GM18951 (cell line): ENCODE measurements around the gene PRDM16.

Experiments
- POLR2A ChIP-seq: IDR thresholded peaks from 4 replicates; pipeline ENCODE4 v1.6.1; 2011; ENCODE audit warnings: mild to moderate bottlenecking; ENCODE audit not compliant: insufficient read length, insufficient read depth; ENCODE audit errors: extremely low read depth
- in situ Hi-C: fragments of 300-500 bp; cut with MboI; formaldehyde crosslinking; loops from one replicate; pipeline ENCODE4 v1.12.0; 2022; ENCODE audit warnings: low sequenced_read_pairs, mixed read lengths, inconsistent platforms; ENCODE audit not compliant: unreplicated experiment

The PRDM16 gene

GRCh38 chr1:3170561-3171453 is 101.8 kb downstream of the PRDM16 start:
- TF ChIP-seq POLR2A, result no peak
- in situ Hi-C loops, result no loop called here

GRCh38 chr1:3171761-3172160 is 102.8 kb downstream of the PRDM16 start:
- in situ Hi-C loops, result no loop called here
- no peak for TF ChIP-seq POLR2A

- no peak for TF ChIP-seq POLR2A
- in situ Hi-C loops, result no loop called here
Observed at GRCh38 chr1:3172431-3173380, 103.7 kb downstream of the PRDM16 start.

DNA sequence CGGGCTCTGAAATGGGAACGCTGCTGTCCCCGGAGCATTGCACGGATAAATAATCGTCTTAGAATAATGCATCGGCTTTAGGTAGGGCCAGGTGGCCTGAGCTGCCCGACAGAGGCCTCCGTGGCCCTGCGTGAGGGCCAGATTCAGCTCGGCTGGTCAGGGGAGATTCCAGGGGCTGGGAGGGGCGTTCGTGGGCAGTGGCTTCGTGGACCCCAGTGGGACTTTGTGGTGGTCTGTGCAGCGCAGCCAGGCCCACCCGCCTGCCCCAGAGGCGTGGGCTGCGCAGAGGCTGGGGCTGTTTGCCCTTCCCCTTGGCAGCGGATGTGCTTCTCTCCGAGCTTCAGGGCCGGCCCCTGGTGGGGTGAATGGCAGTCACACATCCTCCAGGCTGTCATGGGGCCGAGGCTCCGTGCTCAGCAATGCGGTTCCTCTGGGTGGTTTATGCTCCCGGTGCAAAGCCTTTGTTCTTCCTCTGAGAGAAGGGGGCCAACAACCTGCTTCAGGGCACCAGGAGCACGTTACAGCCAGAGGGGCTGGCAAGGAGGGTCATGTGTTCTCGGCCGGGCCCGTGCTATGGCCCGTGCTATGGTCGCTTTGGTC is 104.5 kb downstream of the PRDM16 start:
- in situ Hi-C loops, result no loop called here
- no peak for TF ChIP-seq POLR2A

DNA sequence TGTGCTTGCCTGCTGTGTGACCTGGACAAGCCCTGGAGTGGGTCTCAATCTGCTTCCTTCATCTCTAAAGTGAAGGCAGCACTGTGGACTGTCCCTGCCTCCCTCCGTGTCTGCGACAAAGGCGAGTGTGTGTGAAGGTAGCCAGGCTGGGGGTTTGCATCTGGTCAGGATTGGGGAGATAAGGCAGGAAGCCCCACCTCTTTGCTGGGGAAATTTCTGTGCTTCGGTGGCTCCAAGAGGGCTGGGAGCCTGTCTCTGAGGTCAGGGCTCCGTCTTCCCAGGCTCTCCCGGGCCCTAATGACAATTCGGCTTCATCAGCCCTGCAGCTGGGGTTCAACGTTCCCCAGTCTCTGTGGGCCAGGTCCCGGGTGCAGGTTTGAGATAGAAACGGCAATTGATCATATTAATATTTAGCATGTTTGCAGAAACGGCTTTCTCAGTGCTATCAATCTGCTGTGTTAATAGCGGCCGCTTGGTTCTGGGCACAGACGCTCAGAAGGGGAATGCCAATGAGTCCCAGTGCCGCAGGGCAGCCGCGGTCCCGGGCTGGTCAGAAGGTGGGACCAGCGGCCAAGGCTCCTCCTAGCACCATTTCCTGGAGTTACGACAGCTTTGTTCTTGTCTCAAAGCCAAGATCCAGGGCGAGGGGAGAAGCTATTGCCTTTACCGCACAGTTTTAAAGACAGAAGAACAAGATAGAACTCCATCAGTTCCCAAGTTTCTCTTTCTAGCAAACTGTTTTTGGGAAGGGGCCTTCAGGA is 105.7 kb downstream of the PRDM16 start:
- TF ChIP-seq POLR2A, result no peak

DNA sequence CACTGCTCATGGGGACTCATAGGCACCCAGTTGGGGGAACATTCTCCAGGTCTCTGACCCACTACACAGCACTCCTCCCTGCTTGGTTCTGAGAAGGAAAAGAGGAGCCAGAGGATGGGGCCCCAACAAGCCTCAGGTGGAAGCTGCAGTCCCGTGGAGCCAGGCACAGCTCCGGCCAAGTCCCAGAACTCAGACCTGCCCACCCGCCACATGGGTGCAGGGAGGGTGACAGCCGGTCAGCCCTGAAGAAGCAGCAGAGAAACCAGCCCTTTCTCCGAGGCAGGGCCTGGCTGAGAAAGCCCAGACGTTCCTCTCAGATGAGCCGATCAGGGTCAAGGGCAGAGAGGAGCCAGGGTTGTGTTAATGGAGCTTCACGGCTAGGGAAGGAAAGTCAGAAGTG is 106.5 kb downstream of the PRDM16 start:
- in situ Hi-C loops, result no loop called here
- TF ChIP-seq POLR2A, result no peak

More for the DNA sequence above, 105.7 kb downstream of the PRDM16 start:
- in situ Hi-C loops, result no loop called here

GRCh38 chr1:3176028-3176427 is 107.0 kb downstream of the PRDM16 start:
- TF ChIP-seq POLR2A, result no peak
- in situ Hi-C loops, result no loop called here

DNA sequence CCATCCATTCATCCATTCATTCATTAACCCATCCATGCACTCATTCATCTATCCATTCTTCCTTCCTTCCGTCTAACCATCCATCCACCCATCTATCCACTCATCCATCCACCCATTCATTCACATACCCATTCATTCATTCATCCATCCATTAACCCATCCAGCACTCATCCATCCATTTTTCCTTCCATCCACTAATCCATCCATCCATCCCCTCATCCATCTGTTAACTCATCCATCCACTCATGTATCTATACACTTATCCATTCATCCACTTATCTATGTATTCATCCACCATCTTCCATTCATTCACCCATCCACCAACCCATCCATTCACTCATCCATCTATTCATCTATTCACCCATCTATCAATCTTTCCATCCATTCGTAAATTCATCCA is 107.8 kb downstream of the PRDM16 start:
- TF ChIP-seq POLR2A, result no peak
- in situ Hi-C loops, result no loop called here

DNA sequence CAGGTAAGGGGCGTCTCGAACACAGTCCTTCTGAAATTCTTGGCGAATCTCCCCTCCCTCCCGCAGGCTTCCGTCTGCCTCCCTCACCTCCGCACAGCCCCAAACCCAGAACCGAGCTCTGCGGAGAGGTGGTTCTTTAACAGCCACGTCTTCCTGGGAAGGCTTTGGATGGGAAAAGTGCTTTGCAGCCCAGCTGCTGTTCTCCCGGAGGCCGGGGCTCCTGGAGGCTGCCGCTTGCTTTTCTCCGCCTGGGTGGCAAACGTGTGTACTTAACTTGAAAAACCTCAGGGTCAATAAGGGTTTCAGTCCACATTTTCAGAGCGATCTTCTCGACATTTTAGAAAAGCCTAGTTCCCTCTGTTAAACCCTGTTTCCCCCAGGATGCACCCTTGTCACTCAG is 109.3 kb downstream of the PRDM16 start:
- in situ Hi-C loops, result no loop called here
- TF ChIP-seq POLR2A, result no peak

GRCh38 chr1:3179471-3179870 is 110.5 kb downstream of the PRDM16 start:
- TF ChIP-seq POLR2A, result no peak
- in situ Hi-C loops, result no loop called here

- in situ Hi-C loops, result no loop called here
- TF ChIP-seq POLR2A, result no peak
Observed at GRCh38 chr1:3180915-3181314, 111.9 kb downstream of the PRDM16 start.

DNA sequence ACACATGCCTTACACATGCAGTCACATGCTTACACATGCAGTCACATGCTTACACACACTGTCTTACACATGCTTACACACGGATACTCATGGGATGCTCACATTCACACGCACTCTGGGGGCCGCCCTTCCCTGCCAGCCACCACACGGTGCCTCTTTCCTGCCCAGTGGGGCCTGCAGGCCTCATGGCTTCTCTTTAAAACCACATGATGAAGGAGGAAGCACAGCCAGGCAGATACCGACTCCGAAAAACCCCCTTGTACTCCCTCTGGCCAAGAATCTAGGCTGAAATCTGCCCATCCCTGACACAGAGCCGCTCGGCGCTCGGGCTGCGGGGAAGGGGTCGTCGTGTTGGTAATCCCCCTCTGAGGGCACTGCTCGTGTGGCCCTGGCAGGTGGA is 113.0 kb downstream of the PRDM16 start:
- in situ Hi-C loops, result no loop called here

More for the DNA sequence above, 113.0 kb downstream of the PRDM16 start:
- no peak for TF ChIP-seq POLR2A
